HCT116 (cell line): ENCODE measurements around the gene REPS2. TPM values are rescaled to one million over a fixed set of nuclear protein-coding genes. Genes with fewer than 3 reads are reported as not detected.

Source experiments
- ATAC-seq: fragments of 200-7000 bp; cut with Tn5 transposase; 2 replicates; pipeline ENCODE4 v1.9.1; 2020; ENCODE audit warnings: mild to moderate bottlenecking, moderate library complexity
- BruUV-seq: library from RNA; stranded (reverse); fragments of 400-500 nt; replicated peaks from 2 replicates; lab custom pipeline; 2021; lab: Mats Ljungman, UMichigan
- CTCF ChIA-PET: fragments of 300-600 bp; sonication (Branson Sonifier 250); formaldehyde crosslinking; loops from one replicate; lab custom pipeline; 2021; ENCODE audit warnings: antibody characterized with exemption; lab: Charles Lee
- POLR2A ChIA-PET: fragments of 300-600, 350-600 bp; sonication (Branson Sonifier 250); formaldehyde crosslinking; loops from one replicate; lab custom pipeline; 2021; ENCODE audit warnings: antibody characterized with exemption; lab: Charles Lee
- RAD21 ChIA-PET, 2 experiments: fragments of 300-600 bp; sonication (Branson Sonifier 250); formaldehyde crosslinking; loops; one replicate each; lab custom pipeline; 2023; ENCODE audit warnings: low total read pairs in 2 of 2; ENCODE audit not compliant: uncharacterized antibody in 2 of 2, unreplicated experiment in 2 of 2, low non-redundant PET in 1 of 2; lab: Charles Lee
- DNase-seq: peaks from one replicate; pipeline ENCODE4 v3.0.0-alpha.2; 2010; ENCODE audit warnings: low read depth, low spot score
- H2AFZ ChIP-seq: fragments of 200-600 bp; shearing (Covaris generic), sonication (generic); 2 replicates; pipeline ENCODE4 v1.6.1; 2017; ENCODE audit warnings: low read depth, mixed run types, mixed read lengths, antibody characterized with exemption, low read length; ENCODE audit not compliant: poor library complexity, severe bottlenecking
- H3K27ac ChIP-seq: 2 replicates; pipeline ENCODE4 v1.5.1; 2012; ENCODE audit warnings: low read depth, low read length
- H3K27me3 ChIP-seq: fragments of 200-600 bp; sonication (generic); 2 replicates; pipeline ENCODE4 v1.6.1; 2016; ENCODE audit warnings: mixed run types, low read length, mixed read lengths; ENCODE audit not compliant: insufficient read depth
- H3K36me3 ChIP-seq, 2 experiments: fragments of 200-500 bp in 1 of 2; fragments of 200-600 bp in 1 of 2; sonication (Bioruptor generic) in 1 of 2; sonication (generic) in 1 of 2; 2 replicates each; pipeline versions ENCODE4 v1.5.1 to v1.6.1; 2014 to 2016; ENCODE audit warnings: low read length in 2 of 2, inconsistent platforms in 1 of 2, mixed read lengths in 1 of 2, mixed run types in 1 of 2; ENCODE audit not compliant: insufficient read depth in 2 of 2, control insufficient read depth in 1 of 2
- H3K4me1 ChIP-seq, 2 experiments: fragments of 200-600 bp in 1 of 2; sonication (generic) in 1 of 2; 2 replicates each; pipeline versions ENCODE4 v1.5.1 to v1.6.1; 2012 to 2017; ENCODE audit warnings: low read length in 2 of 2, inconsistent platforms in 1 of 2, mild to moderate bottlenecking in 1 of 2, mixed read lengths in 1 of 2, mixed run types in 1 of 2, moderate library complexity in 1 of 2; ENCODE audit not compliant: insufficient read depth in 2 of 2, control insufficient read depth in 1 of 2
- H3K4me2 ChIP-seq: fragments of 200-600 bp; sonication (generic); 2 replicates; pipeline ENCODE4 v1.6.1; 2017; ENCODE audit warnings: mixed run types, low read length, mixed read lengths
- H3K4me3 ChIP-seq, 2 experiments: fragments of 200-600 bp in 1 of 2; sonication (generic) in 1 of 2; replicated peaks in 1 of 2; 2 replicates each; pipeline ENCODE4 v1.5.1; 2011 to 2016; ENCODE audit warnings: low read length in 2 of 2, control low read depth in 1 of 2, low read depth in 1 of 2, mild to moderate bottlenecking in 1 of 2, mixed read lengths in 1 of 2, mixed run types in 1 of 2
- H3K79me2 ChIP-seq: fragments of 200-600 bp; sonication (generic); 2 replicates; pipeline ENCODE4 v1.6.1; 2017; ENCODE audit warnings: mild to moderate bottlenecking, mixed run types, low read length, moderate library complexity, mixed read lengths; ENCODE audit not compliant: insufficient read depth
- H3K9ac ChIP-seq: fragments of 200-600 bp; sonication (generic); 2 replicates; pipeline ENCODE4 v1.6.1; 2016; ENCODE audit warnings: low read length, mixed read lengths
- H3K9me2 ChIP-seq: fragments of 200-600 bp; sonication (generic), shearing (Covaris generic); 2 replicates; pipeline ENCODE4 v1.6.1; 2017; ENCODE audit warnings: mixed run types, mild to moderate bottlenecking, moderate library complexity; ENCODE audit not compliant: insufficient read depth
- H3K9me3 ChIP-seq, 2 experiments: fragments of 200-500 bp in 1 of 2; fragments of 200-600 bp in 1 of 2; sonication (Bioruptor generic) in 1 of 2; sonication (generic) in 1 of 2; 2 replicates each; pipeline ENCODE4 v1.6.1; 2014 to 2017; ENCODE audit warnings: low read length in 2 of 2, mixed read lengths in 2 of 2, inconsistent platforms in 1 of 2, low read depth in 1 of 2, mild to moderate bottlenecking in 1 of 2, mixed run types in 1 of 2, moderate library complexity in 1 of 2; ENCODE audit not compliant: control insufficient read depth in 1 of 2, insufficient read depth in 1 of 2
- H4K20me1 ChIP-seq: fragments of 200-600 bp; sonication (generic), shearing (Covaris generic); 2 replicates; pipeline ENCODE4 v1.6.1; 2017; ENCODE audit warnings: mixed run types, mild to moderate bottlenecking, moderate library complexity; ENCODE audit not compliant: insufficient read depth
- EGR1 ChIP-seq: IDR thresholded peaks from 2 replicates; pipeline ENCODE4 v1.6.1; 2012; ENCODE audit warnings: low read depth
- FOSL1 ChIP-seq: IDR thresholded peaks from 2 replicates; pipeline ENCODE4 v1.6.1; 2012; ENCODE audit warnings: low read depth
- JUND ChIP-seq: IDR thresholded peaks from 2 replicates; pipeline ENCODE4 v1.6.1; 2012
- POLR2A ChIP-seq: IDR thresholded peaks from 2 replicates; pipeline ENCODE4 v1.7.0; 2011; ENCODE audit warnings: borderline replicate concordance; ENCODE audit not compliant: insufficient read depth, insufficient read length; ENCODE audit errors: extremely low read depth
- RAD21 ChIP-seq: IDR thresholded peaks from 2 replicates; pipeline ENCODE4 v1.6.1; 2012; ENCODE audit warnings: low read depth, mild to moderate bottlenecking
- SIN3A ChIP-seq: IDR thresholded peaks from 2 replicates; pipeline ENCODE4 v1.6.1; 2012; ENCODE audit warnings: low read depth
- SP1 ChIP-seq: IDR thresholded peaks from 2 replicates; pipeline ENCODE4 v1.6.1; 2012; ENCODE audit warnings: low read depth
- TCF7L2 ChIP-seq: IDR thresholded peaks from 2 replicates; pipeline ENCODE4 v1.7.0; 2011; ENCODE audit warnings: borderline replicate concordance, inconsistent platforms; ENCODE audit not compliant: insufficient read depth, insufficient read length; ENCODE audit errors: extremely low read depth
- YY1 ChIP-seq: IDR thresholded peaks from 2 replicates; pipeline ENCODE4 v1.6.1; 2011; ENCODE audit warnings: low read length, low read depth, moderate library complexity, mild to moderate bottlenecking; ENCODE audit not compliant: insufficient replicate concordance; ENCODE audit errors: extremely low read depth
- ZNF274 ChIP-seq: fragments of 200-500 bp; sonication (Bioruptor generic); IDR thresholded peaks from 2 replicates; pipeline ENCODE4 v1.6.1; 2014; ENCODE audit warnings: mild to moderate bottlenecking, low read depth, low read length, inconsistent platforms
- intact Hi-C: fragments of 100-400 bp; cut with micrococcal nuclease; formaldehyde crosslinking; loops from 2 replicates; pipeline ENCODE4 v1.10.0; 2022
- total RNA-seq: library from RNA; stranded (reverse); gene quantifications from one replicate; pipeline ENCODE4 v1.2.1, GENCODE V29; 2021; ENCODE audit not compliant: unreplicated experiment
- TF ChIP-seq, protein P1 (sequence below): IDR thresholded peaks from 2 replicates; pipeline ENCODE4 v1.6.1; 2012; ENCODE audit warnings: low read depth
- TF ChIP-seq, protein P2 (sequence below): IDR thresholded peaks from 2 replicates; pipeline ENCODE4 v1.6.1; 2011; ENCODE audit warnings: mild to moderate bottlenecking, low read length, moderate library complexity; ENCODE audit not compliant: insufficient replicate concordance; ENCODE audit errors: extremely low read depth

The REPS2 gene
- total RNA-seq, 1 experiment from 2014 or later = 4.5 TPM

DNA sequence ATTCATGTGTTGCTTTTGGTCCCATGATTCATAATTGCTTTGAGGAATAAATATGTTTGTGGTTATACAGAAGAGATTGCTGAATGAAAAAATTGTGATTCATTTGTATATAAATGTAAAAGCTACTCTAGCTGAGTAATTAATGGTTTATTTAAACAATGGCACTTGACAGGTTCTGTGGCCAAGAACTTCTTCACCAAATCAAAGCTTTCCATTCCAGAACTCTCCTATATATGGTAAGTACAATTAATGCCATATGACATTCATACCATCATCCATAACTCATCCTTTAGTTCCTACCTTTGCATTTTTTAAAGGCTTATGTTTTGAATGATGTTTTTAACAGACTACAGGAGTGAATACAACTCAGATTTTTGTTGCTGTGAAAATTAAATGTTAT is 105.8 kb downstream of the REPS2 start (continued):
- TF ChIP-seq, protein P1, sequence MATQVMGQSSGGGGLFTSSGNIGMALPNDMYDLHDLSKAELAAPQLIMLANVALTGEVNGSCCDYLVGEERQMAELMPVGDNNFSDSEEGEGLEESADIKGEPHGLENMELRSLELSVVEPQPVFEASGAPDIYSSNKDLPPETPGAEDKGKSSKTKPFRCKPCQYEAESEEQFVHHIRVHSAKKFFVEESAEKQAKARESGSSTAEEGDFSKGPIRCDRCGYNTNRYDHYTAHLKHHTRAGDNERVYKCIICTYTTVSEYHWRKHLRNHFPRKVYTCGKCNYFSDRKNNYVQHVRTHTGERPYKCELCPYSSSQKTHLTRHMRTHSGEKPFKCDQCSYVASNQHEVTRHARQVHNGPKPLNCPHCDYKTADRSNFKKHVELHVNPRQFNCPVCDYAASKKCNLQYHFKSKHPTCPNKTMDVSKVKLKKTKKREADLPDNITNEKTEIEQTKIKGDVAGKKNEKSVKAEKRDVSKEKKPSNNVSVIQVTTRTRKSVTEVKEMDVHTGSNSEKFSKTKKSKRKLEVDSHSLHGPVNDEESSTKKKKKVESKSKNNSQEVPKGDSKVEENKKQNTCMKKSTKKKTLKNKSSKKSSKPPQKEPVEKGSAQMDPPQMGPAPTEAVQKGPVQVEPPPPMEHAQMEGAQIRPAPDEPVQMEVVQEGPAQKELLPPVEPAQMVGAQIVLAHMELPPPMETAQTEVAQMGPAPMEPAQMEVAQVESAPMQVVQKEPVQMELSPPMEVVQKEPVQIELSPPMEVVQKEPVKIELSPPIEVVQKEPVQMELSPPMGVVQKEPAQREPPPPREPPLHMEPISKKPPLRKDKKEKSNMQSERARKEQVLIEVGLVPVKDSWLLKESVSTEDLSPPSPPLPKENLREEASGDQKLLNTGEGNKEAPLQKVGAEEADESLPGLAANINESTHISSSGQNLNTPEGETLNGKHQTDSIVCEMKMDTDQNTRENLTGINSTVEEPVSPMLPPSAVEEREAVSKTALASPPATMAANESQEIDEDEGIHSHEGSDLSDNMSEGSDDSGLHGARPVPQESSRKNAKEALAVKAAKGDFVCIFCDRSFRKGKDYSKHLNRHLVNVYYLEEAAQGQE = no peak
- TF ChIP-seq, protein P2, sequence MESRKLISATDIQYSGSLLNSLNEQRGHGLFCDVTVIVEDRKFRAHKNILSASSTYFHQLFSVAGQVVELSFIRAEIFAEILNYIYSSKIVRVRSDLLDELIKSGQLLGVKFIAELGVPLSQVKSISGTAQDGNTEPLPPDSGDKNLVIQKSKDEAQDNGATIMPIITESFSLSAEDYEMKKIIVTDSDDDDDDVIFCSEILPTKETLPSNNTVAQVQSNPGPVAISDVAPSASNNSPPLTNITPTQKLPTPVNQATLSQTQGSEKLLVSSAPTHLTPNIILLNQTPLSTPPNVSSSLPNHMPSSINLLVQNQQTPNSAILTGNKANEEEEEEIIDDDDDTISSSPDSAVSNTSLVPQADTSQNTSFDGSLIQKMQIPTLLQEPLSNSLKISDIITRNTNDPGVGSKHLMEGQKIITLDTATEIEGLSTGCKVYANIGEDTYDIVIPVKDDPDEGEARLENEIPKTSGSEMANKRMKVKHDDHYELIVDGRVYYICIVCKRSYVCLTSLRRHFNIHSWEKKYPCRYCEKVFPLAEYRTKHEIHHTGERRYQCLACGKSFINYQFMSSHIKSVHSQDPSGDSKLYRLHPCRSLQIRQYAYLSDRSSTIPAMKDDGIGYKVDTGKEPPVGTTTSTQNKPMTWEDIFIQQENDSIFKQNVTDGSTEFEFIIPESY = no peak
- TF ChIP-seq JUND = no peak
- TF ChIP-seq EGR1 = no peak
- no peak for TF ChIP-seq ZNF274
- TF ChIP-seq TCF7L2 = no peak
- TF ChIP-seq POLR2A = no peak

DNA sequence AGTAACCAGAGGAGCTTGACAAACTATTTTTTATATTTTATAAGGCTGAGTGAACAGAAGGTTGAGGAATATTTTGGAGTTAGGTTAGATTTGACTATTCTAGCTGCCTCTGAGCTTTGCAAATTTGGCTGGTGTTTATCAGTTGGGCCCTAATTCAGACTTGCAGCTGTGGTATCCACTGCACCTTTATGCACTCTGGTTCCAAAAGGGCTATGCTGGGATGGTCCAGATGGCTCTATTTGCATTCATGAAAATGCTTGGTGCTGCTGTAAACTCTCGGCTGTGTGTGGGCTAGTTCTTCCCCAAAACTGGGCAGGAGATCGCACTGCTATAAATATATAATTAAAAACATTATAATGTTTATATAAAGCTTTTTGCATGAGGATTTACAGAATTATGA is 106.3 kb downstream of the REPS2 start:
- CTCF ChIA-PET = interaction anchor here (1.6 kb wide), 1 partner anchor 170 kb away, joined by 6 read pairs; no protein-coding TSS in a partner anchor
- no peaks in the 10 kb centered on the region for H3K27me3 ChIP-seq
- H3K9me3 ChIP-seq = no peaks in the 10 kb centered on the region
- no TSS peak for BruUV-seq
- H2AFZ ChIP-seq = no peak overlapping the region
- TF ChIP-seq YY1 = no peak
- no peak for TF ChIP-seq SP1
- TF ChIP-seq, protein P2 = no peak
- TF ChIP-seq JUND = no peak
- no peak for TF ChIP-seq SIN3A
- no peak for TF ChIP-seq POLR2A
- TF ChIP-seq FOSL1 = no peak
- TF ChIP-seq RAD21 = no peak
- no peak overlapping the region for H3K4me2 ChIP-seq
- H3K27ac ChIP-seq = no peak overlapping the region
- DNase-seq (no peak), ATAC-seq (no peak)
- POLR2A ChIA-PET = interaction anchor here (1.5 kb wide), 1 partner anchor 170 kb away, joined by 3 read pairs; no protein-coding TSS in a partner anchor
- intact Hi-C loops = no loop called here
- H3K79me2 ChIP-seq = no peaks in the 10 kb centered on the region
- no peaks in the 10 kb centered on the region for H3K9me2 ChIP-seq
- H3K36me3 ChIP-seq = no peaks in the 10 kb centered on the region
- H3K4me3 ChIP-seq = no peak overlapping the region
- RAD21 ChIA-PET = no interaction called here
- H3K4me1 ChIP-seq = no peaks in the 10 kb centered on the region
- no peaks in the 10 kb centered on the region for H4K20me1 ChIP-seq
- H3K9ac ChIP-seq = no peak overlapping the region
